Prostate gland (tissue), 2 donors: ENCODE measurements around the gene OLFM2.

Experiments
- POLR2A ChIP-seq: fragments of 450-650 bp; IDR thresholded peaks from one replicate; pipeline ENCODE4 v1.6.1; 2016; ENCODE audit warnings: antibody characterized with exemption, mild to moderate bottlenecking
- TF ChIP-seq, protein P1 (sequence below), 4 experiments: fragments of 200-600 bp in 2 of 4; fragments of 450-650 bp in 2 of 4; sonication (generic) in 2 of 4; IDR thresholded peaks; 1 replicate in 3 of 4; 2 replicates in 1 of 4; pipeline ENCODE4 v1.5.1; 2016 to 2019; ENCODE audit warnings: antibody characterized with exemption in 4 of 4, mild to moderate bottlenecking in 2 of 4, moderate library complexity in 2 of 4

DNA sequence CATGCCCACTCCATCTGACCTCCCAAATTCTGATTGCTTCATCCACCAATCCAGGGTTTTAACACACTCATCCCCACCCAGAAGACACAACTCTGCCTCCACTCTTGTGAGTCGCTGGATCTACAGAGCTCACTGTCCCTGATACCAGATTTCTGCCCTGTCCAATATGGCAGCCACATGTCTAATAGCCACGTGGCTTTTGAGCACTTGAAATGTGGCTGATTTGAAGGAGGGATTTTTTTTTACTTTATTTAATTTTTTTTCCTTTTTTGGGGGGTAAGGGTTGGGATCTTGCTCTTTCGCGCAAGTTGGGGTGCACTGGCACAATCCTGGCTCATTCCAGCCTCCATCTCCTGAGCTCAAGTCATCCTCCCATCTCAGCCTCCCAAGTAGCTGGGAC, 24.8 kb upstream of the OLFM2 start:
- TF ChIP-seq, protein P1, sequence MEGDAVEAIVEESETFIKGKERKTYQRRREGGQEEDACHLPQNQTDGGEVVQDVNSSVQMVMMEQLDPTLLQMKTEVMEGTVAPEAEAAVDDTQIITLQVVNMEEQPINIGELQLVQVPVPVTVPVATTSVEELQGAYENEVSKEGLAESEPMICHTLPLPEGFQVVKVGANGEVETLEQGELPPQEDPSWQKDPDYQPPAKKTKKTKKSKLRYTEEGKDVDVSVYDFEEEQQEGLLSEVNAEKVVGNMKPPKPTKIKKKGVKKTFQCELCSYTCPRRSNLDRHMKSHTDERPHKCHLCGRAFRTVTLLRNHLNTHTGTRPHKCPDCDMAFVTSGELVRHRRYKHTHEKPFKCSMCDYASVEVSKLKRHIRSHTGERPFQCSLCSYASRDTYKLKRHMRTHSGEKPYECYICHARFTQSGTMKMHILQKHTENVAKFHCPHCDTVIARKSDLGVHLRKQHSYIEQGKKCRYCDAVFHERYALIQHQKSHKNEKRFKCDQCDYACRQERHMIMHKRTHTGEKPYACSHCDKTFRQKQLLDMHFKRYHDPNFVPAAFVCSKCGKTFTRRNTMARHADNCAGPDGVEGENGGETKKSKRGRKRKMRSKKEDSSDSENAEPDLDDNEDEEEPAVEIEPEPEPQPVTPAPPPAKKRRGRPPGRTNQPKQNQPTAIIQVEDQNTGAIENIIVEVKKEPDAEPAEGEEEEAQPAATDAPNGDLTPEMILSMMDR (IDR thresholded peaks at IDR 0.05), result no peak
- no peak for TF ChIP-seq POLR2A
